Measurements from ENCODE around the gene NEAT1. TPM values are rescaled to one million over a fixed set of nuclear protein-coding genes. Genes with fewer than 3 reads are reported as not detected.

Gene NEAT1
- total RNA-seq, 2 donors from 2014 or later, result 376 to 539 TPM

GRCh38 chr11:65474864-65475263, 52.3 kb downstream of the NEAT1 start:
- ATAC-seq, result no peak
- 88 to 91% methylated on average over 3 of the region's 3 CpGs for whole genome bisulfite sequencing, 2 donors
- TF ChIP-seq CTCF (IDR thresholded peaks at IDR 0.05) (no peak), POLR2A (IDR thresholded peaks at IDR 0.05) (no peak)

GRCh38 chr11:65476632-65477148, 54.1 kb downstream of the NEAT1 start:
- no peaks in the 10 kb centered on the region for H3K36me3 ChIP-seq (replicated peaks in 1 of 2; ENCODE audit: insufficient read depth in 1 of 2, low read depth in 2 of 2)
- peak overlapping the region; percentile 99 to 100 (median 99) for H3K27ac ChIP-seq
- 9% methylated on average over 10 of the region's 10 CpGs for WGBS, 2 donors
- ATAC-seq, result peak; percentile 1
- no peaks in the 10 kb centered on the region for H3K9me3 ChIP-seq
- H3K4me3 ChIP-seq, result peak overlapping the region; percentile 20 to 77
- no peak for TF ChIP-seq CTCF (IDR thresholded peaks at IDR 0.05)
- no peak for TF ChIP-seq POLR2A (IDR thresholded peaks at IDR 0.05)
- peaks cover 53% of the 10 kb centered on the region for H3K4me1 ChIP-seq
- no peaks in the 10 kb centered on the region for H3K27me3 ChIP-seq
- intact Hi-C loops (cut with DNase I), result no loop called here
- peak in 3 of 4 donors; percentile 42 to 53 (median 45) for DNase-seq

More at GRCh38 chr11:65474864-65475263, 52.3 kb downstream of the NEAT1 start:
- peaks cover 55% of the 10 kb centered on the region for H3K4me1 ChIP-seq
- DNase-seq, result no peak
- no peaks in the 10 kb centered on the region for H3K9me3 ChIP-seq
- intact Hi-C loops (cut with DNase I), result no loop called here
- no peaks in the 10 kb centered on the region for H3K27me3 ChIP-seq
- no peaks in the 10 kb centered on the region for H3K36me3 ChIP-seq (replicated peaks in 1 of 2; ENCODE audit: insufficient read depth in 1 of 2, low read depth in 2 of 2)
- H3K27ac ChIP-seq, result peak overlapping the region in 1 of 4 donors; percentile 4
- no peak overlapping the region for H3K4me3 ChIP-seq

- H3K36me3 ChIP-seq (replicated peaks in 1 of 2; ENCODE audit: insufficient read depth in 1 of 2, low read depth in 2 of 2), result no peaks in the 10 kb centered on the region
- peak; percentile 95 to 98 (median 97) for DNase-seq
- H3K4me3 ChIP-seq, result peak overlapping the region; percentile 20 to 77
- 0 to 1% methylated on average over 9 to 55 of the region's 60 CpGs for WGBS, 2 donors
- H3K27me3 ChIP-seq, result no peaks in the 10 kb centered on the region
- peaks cover 46% of the 10 kb centered on the region for H3K4me1 ChIP-seq
- intact Hi-C loops (cut with DNase I), result no loop called here
- no peaks in the 10 kb centered on the region for H3K9me3 ChIP-seq
- TF ChIP-seq CTCF (IDR thresholded peaks at IDR 0.05) (peak in 1 of 7 experiments; percentile 16), POLR2A (IDR thresholded peaks at IDR 0.05) (peak; percentile 96 to 98 (median 97))
- peak; percentile 90 for ATAC-seq
- peak overlapping the region; percentile 99 to 100 (median 99) for H3K27ac ChIP-seq
Measured at GRCh38 chr11:65477149-65477965, 54.8 kb downstream of the NEAT1 start.

- no peaks in the 10 kb centered on the region for H3K36me3 ChIP-seq (replicated peaks in 1 of 2; ENCODE audit: insufficient read depth in 1 of 2, low read depth in 2 of 2)
- 30 to 51% methylated on average over 18 to 33 of the region's 33 CpGs for WGBS, 2 donors
- intact Hi-C loops (cut with DNase I), result no loop called here
- DNase-seq (peak; percentile 55 to 66 (median 57)), ATAC-seq (no peak)
- H3K9me3 ChIP-seq, result no peaks in the 10 kb centered on the region
- peaks cover 40% of the 10 kb centered on the region for H3K4me1 ChIP-seq
- no peak overlapping the region for H3K4me3 ChIP-seq
- TF ChIP-seq CTCF (IDR thresholded peaks at IDR 0.05) (no peak), POLR2A (IDR thresholded peaks at IDR 0.05) (no peak)
- H3K27ac ChIP-seq, result peak overlapping the region; percentile 98 to 99 (median 99)
- H3K27me3 ChIP-seq, result no peaks in the 10 kb centered on the region
Measured at GRCh38 chr11:65478388-65479183, 56.0 kb downstream of the NEAT1 start.

All from body of pancreas (tissue), 4 donors.